Measurements from ENCODE around the gene TMEM139. TPM values are rescaled to one million over a fixed set of nuclear protein-coding genes. Genes with fewer than 3 reads are reported as not detected.

The TMEM139 gene
- total RNA-seq, 4 donors from 2014 or later = 1.0 TPM; not detected in 3

DNA sequence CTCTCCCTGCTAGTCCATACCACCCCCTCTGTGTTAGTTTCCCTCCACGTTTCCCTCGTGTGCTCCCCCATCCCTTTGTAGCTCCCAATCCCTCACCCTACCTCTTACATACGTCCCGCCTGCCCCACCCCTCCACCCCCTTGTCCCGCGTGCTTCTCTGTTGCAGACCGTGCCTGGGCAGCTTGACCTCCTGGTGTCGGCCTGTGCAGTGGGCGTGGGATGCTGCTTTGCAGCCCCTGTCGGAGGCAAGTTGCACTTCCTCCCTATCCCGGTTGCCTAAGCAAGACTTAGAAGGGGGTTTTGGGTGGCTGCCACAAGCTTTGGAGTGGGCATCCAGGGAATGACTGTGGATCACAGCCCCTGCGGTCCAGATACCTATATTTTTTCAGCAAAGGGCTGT is 38.9 kb downstream of the TMEM139 start:
- intact Hi-C loops (cut with DNase I) = no loop called here
- WGBS = 68% methylated on average over 12 of the region's 12 CpGs
- Histone ChIP-seq H3K4me1 (peaks cover 0 to 5% (median 0%) of the 10 kb centered on the region in 4 donors), H3K36me3 (no peaks in the 10 kb centered on the region), H3K27ac (replicated peaks in 1 of 4) (no peak overlapping the region), H3K27me3 (no peaks in the 10 kb centered on the region), H3K9me3 (no peaks in the 10 kb centered on the region), H3K4me3 (no peak overlapping the region)
- TF ChIP-seq EP300 (IDR thresholded peaks at IDR 0.05) = no peak
- no peak for TF ChIP-seq POLR2AphosphoS5 (IDR thresholded peaks at IDR 0.05)
- TF ChIP-seq CTCF (IDR thresholded peaks at IDR 0.05) = no peak
- TF ChIP-seq POLR2A (IDR thresholded peaks at IDR 0.05; ENCODE audit: low read depth) = no peak
- no peak for DNase-seq (ENCODE audit: extremely low spot score)

GRCh38 chr7:143325240-143325639 is 40.5 kb downstream of the TMEM139 start:
- Histone ChIP-seq H3K4me3 (no peak overlapping the region), H3K36me3 (no peaks in the 10 kb centered on the region), H3K27ac (replicated peaks in 1 of 4) (no peak overlapping the region), H3K27me3 (no peaks in the 10 kb centered on the region), H3K9me3 (no peaks in the 10 kb centered on the region), H3K4me1 (peaks cover 0 to 5% (median 0%) of the 10 kb centered on the region in 4 donors)
- TF ChIP-seq CTCF (IDR thresholded peaks at IDR 0.05) = no peak
- TF ChIP-seq EP300 (IDR thresholded peaks at IDR 0.05) = no peak
- no peak for TF ChIP-seq POLR2AphosphoS5 (IDR thresholded peaks at IDR 0.05)
- TF ChIP-seq POLR2A (IDR thresholded peaks at IDR 0.05; ENCODE audit: low read depth) = no peak
- no peak for DNase-seq (ENCODE audit: extremely low spot score)
- intact Hi-C loops (cut with DNase I) = no loop called here
- WGBS = 80% methylated on average over 2 of the region's 2 CpGs

DNA sequence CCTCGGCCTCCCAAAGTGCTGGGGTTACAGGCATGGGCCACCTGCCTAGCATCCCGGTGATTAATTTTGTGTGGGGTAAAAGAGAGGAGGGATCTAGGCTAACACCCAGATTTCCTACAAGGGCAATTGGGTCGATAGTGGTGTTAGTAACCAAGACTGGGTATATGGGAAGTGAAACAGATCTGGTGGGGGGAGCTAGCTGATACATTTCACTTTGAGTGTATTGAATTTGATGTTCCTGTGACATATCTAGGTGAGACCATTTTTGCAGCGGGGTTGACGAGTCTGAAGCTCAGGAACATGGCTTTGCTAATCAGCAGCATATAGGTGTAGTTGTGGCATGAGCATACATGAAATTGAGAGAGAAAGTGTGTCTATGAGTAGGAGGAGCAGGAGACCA is 43.1 kb downstream of the TMEM139 start:
- intact Hi-C loops (cut with DNase I) = no loop called here
- 89% methylated on average over 5 of the region's 5 CpGs for WGBS
- Histone ChIP-seq H3K27ac (replicated peaks in 1 of 4) (no peak overlapping the region), H3K4me1 (peaks cover 0 to 6% (median 2%) of the 10 kb centered on the region in 4 donors), H3K27me3 (no peaks in the 10 kb centered on the region), H3K9me3 (no peaks in the 10 kb centered on the region), H3K4me3 (no peak overlapping the region), H3K36me3 (no peaks in the 10 kb centered on the region)
- no peak for TF ChIP-seq EP300 (IDR thresholded peaks at IDR 0.05)
- TF ChIP-seq POLR2A (IDR thresholded peaks at IDR 0.05; ENCODE audit: low read depth) = no peak
- no peak for TF ChIP-seq CTCF (IDR thresholded peaks at IDR 0.05)
- no peak for TF ChIP-seq POLR2AphosphoS5 (IDR thresholded peaks at IDR 0.05)
- DNase-seq (ENCODE audit: extremely low spot score) = no peak

- Histone ChIP-seq H3K4me1 (peaks cover 0 to 6% (median 0%) of the 10 kb centered on the region in 4 donors), H3K9me3 (no peaks in the 10 kb centered on the region), H3K27ac (replicated peaks in 1 of 4) (no peak overlapping the region), H3K4me3 (no peak overlapping the region), H3K27me3 (no peaks in the 10 kb centered on the region), H3K36me3 (no peaks in the 10 kb centered on the region)
- TF ChIP-seq POLR2A (IDR thresholded peaks at IDR 0.05; ENCODE audit: low read depth) (no peak), CTCF (IDR thresholded peaks at IDR 0.05) (no peak), POLR2AphosphoS5 (IDR thresholded peaks at IDR 0.05) (no peak), EP300 (IDR thresholded peaks at IDR 0.05) (no peak)
- 90% methylated on average over 10 of the region's 10 CpGs for WGBS
- intact Hi-C loops (cut with DNase I) = no loop called here
- no peak for DNase-seq (ENCODE audit: extremely low spot score)
Observed at GRCh38 chr7:143329471-143330170, 44.9 kb downstream of the TMEM139 start.
